Ammon's horn (tissue), 1 donor: ENCODE data around the gene MFAP4.

Experiments
- DNase-seq: peaks from one replicate; pipeline ENCODE4 v3.0.0-alpha.2; 2016; ENCODE audit warnings: low spot score

The MFAP4 gene

GRCh38 chr17:19386974-19387920 lies at the start of gene MFAP4:
TSS of gene MFAP4 (minus strand) at chr17:19387190. CDS start at chr17:19387155, 35 bp downstream.
- peak; percentile 67 for DNase-seq

DNA sequence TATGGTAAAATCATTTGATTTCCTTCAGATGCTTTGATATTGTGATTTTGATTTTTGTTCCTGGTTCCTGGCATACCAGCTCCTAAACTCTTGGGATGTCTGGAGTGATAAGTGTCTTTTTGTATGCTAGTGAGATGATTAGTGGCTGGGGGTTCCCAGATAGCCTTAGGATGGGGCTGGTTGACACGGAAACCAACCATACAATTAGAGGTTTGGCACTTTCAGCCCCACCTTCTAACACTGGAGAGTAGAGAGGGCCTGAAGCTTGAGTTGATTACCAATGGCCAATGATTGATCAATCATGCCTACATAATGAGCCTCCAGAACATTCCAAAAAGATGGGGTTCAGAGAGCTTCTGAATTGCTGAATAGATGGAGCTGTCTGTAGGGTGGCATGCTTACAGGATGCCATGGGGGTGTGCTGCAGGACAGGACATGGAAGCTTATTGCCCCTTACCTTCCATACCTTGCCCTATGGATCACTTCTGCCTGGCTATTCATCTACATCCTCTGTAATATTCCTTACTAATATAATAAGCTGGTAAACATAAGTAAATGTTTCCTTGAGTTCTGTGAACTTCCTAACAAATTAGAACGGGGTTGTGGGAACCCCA lies 46.8 kb upstream of the MFAP4 start:
- DNase-seq: no peak

GRCh38 chr17:19433255-19433654 lies 46.3 kb upstream of the MFAP4 start:
- no peak for DNase-seq

DNA sequence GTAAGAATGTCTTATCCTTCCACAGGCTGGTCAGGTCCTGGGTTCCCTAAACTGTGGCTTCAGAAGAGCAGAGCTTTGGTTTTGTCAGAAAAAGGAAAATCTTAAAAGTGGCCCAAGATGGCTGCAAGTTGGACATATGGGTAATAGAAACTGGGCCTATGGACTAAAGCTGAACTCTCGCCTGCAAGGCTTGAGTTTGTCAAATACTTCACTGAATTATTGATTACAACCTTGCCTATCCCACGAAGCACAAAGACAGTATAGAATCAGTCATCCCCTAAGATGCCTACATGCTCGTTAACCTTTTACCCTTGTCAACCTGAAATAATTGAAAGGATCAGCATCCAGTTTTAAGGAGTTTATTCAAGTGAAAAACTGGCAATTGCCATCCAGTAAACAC lies 44.7 kb upstream of the MFAP4 start:
- DNase-seq: no peak

GRCh38 chr17:19426631-19427030 lies 39.6 kb upstream of the MFAP4 start:
- DNase-seq: no peak

- no peak for DNase-seq
These were observed 38.2 kb upstream of the MFAP4 start for GRCh38 chr17:19424934-19425868.

GRCh38 chr17:19421926-19422325 lies 34.9 kb upstream of the MFAP4 start:
- DNase-seq: no peak

DNA sequence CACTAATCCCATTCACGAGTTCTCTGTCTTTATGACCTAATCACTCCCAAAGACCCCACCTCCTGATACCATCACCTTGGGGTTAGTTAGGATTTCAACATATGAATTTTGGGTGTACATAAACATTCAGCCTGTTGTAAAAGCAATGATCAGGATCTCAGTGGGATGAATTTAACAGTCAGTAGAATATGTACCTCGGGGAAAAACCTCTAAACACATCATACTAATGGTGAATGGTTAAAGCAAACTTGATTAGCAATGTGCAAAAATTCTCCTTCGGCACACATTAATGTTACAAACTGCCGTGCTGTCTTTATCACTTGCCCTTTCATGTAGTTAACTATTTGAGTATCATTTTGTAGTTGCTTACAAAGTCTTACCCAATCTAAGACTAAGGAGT lies 34.2 kb upstream of the MFAP4 start:
- DNase-seq: no peak

DNA sequence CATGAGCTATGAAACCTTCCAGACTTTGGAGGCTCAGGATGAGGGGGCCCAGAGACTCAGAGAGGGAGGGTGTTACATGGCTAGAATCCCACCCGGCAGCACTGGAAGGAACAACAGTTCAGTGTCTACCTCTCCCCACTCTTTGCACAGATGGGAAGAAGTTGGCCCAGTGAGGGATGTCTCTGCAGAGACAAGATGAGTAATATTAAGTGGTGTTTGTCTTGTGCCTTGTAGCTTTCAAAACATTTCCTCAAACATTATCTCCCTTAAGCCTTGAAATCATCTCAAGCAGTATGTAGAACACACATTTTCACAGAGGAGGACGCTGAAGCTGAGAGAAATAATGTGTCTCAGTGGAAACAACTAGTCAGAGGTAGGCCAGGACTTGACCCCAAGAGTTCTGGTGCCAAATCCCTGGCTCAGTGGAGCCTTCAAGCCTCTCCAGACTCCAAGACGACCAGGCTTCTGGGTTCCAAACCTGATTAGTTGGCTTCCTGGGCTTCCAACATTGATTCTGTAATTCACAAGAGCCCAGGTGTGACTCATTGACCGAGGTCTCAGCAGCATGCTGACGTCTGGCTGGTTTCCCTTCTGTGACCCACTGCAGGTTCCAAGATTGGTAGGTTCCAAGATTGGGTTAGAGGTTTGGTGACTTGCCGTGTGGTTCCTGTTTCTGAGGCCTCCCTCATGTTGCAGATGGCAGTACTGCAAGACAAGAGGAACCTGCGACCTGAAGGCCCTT lies 31.4 kb upstream of the MFAP4 start:
- no peak for DNase-seq

DNA sequence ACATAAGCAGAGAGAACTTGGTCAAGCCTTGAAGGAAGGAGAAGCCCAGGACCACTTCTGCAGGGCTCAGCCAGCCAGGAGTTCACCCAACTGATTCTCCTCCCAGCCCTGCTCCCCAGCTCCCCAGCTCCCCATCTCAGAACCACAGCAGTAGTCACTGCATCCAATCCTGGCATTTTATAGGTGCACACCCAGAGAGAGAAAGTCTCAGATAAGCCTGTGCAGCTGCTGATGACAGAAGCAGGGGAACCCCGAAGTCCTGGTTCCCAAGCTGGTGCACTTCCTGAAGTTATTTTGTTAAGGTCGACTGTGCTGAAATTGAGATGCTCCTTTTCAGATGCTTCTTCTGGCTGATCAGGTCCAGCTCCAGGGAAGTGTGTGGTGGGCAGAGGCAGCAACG lies 30.6 kb upstream of the MFAP4 start:
- DNase-seq: no peak

DNA sequence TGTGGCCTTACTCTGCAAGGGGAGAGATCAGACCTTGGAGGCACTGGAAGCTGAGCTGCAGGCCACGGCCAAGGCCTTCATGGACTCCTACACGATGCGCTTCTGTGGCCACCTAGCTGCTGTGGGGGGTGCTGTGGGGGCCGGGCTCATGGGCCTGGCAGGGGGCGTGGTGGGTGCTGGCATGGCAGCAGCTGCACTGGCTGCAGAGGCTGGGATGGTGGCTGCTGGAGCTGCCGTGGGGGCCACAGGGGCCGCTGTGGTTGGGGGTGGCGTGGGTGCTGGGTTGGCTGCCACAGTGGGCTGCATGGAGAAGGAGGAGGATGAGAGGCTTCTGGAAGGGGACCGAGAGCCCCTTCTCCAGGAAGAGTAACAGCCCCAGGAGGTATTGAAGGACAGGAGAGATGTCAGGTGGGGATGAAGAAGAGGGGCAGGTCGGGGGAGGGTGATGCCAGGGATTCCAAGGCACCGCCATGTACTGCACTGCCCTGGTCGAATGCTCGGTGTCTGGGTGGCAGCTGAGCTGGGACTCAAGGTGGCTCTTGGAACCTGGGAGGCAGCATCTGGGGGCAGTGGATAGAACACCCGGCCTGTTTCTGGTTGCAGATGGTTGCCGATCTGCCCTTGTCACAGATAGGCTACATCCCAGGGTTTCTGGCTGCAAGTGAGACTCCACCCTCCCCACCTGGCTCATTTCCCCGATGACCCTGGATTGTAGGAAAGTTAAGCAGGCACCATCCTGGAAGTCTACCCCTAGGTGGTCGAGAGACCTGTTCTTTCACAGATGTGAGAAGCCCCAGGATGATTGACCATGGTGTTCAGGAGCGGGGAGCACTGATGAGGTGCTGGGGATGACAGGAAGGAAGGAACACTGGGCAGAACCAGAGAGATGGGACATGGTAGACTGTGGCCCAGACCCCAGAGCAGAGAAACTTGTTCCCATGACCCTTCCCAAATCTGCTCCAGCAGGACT lies 29.1 kb upstream of the MFAP4 start:
- no peak for DNase-seq

DNA sequence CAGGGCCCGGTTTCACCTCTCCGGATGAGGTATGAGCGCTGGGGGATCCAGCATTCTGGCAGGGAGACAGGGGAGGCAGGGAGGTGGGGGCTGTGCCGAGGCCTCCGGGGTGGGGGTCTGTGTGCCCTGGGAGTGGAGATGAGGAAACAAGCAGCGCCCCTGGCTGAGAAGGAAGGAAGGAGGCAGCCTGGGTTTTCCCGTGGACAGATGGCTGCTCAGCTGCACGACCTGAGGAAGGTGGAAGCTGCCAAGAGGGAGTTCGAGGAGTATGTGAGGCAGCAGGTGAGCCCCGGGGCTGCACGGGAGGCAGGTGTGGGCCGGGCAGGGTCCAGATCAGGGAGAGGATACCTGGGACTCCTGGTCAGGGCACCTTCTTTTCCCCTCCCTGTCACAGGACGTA lies 28.3 kb upstream of the MFAP4 start:
- DNase-seq: no peak

GRCh38 chr17:19414396-19415280 lies 27.6 kb upstream of the MFAP4 start:
- DNase-seq: no peak

GRCh38 chr17:19413761-19414160 lies 26.8 kb upstream of the MFAP4 start:
- no peak for DNase-seq

- DNase-seq: no peak
These were observed 26.0 kb upstream of the MFAP4 start for GRCh38 chr17:19412984-19413383.

DNA sequence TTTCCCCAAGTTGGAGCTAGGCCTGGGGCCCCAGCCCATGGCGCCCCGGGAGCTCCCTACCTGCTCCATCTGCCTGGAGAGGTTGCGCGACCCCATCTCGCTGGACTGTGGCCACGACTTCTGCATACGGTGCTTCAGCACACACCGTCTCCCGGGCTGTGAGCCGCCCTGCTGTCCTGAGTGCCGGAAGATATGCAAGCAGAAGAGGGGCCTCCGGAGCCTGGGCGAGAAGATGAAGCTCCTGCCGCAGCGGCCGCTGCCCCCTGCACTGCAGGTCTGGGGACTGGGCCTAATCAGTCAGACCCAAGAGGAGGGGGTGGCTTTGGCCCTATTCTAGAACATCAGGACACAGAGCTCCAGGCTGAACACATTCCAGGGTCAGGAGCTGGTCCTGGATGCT lies 25.5 kb upstream of the MFAP4 start:
- no peak for DNase-seq

- peak; percentile 50 for DNase-seq
These were observed 24.6 kb upstream of the MFAP4 start for GRCh38 chr17:19411631-19412030.

DNA sequence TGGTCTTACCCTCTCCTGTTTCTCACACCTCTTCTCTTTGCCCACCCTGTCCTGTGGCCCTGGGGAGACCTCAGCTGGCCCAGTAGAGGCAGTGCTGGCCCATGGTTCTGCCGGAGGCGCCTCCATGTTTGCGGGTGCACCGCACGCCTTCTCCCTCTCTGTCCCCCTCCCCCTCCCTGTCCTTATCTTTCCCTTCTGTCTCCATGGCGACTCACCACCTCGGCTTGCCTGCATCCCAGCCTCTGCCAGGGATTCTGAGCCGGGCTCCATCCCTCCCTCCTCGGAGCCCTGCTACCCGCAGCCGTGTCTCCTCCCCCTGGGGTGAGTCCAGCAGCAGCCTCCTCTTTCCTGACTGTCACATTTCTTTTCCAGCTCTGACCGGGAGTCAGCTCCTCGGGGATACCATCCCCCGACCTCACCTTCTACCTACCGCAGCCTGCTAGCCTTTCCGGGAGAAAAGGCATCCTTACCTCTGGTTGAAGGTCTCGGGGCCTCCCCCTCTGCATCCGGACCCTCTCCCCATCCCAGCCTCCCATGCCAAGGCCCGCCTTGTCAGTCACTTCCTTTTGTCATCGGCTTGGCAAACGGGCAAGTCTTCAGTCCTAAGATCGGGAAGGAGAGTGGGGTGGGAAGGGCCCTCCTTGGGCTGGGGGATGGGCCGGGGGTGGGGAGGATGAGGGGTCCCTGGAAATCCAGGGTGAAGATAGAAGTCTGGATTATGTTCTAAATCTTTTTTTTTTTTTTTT lies 24.1 kb upstream of the MFAP4 start, which contains the start of gene RNF112:
RNF112 (plus strand) TSS at position 358 of the 746 bp plus-strand sequence; CDS start at position 535, 177 bp downstream.
- DNase-seq: peak; percentile 78
